Measurements from ENCODE around the gene HLCS.

Gene HLCS

GRCh38 chr21:36852864-36853263, 113.6 kb downstream of the HLCS start:
- no peaks in the 10 kb centered on the region for H3K27me3 ChIP-seq (ENCODE audit: insufficient read depth, low read depth)
- H3K27ac ChIP-seq = no peak overlapping the region
- no peaks in the 10 kb centered on the region for H3K4me1 ChIP-seq (ENCODE audit: low read depth, poor library complexity, severe bottlenecking)
- H3K79me2 ChIP-seq (ENCODE audit: insufficient read depth, low read depth) = no peaks in the 10 kb centered on the region
- no peak overlapping the region for H3K4me3 ChIP-seq (IDR thresholded peaks at IDR 0.05; ENCODE audit: insufficient read depth, low read depth, low read length)
- H4K20me1 ChIP-seq (ENCODE audit: insufficient read depth) = no peaks in the 10 kb centered on the region
- no peaks in the 10 kb centered on the region for H3K36me3 ChIP-seq (ENCODE audit: insufficient read depth)
- no peak overlapping the region for H3K9ac ChIP-seq
- no peak for TF ChIP-seq CTCF (conservative IDR thresholded peaks at IDR 0.05; ENCODE audit: low read depth, low read length)
- no peak overlapping the region for H2AFZ ChIP-seq (ENCODE audit: low read depth)
- no peak overlapping the region for H3K4me2 ChIP-seq

GRCh38 chr21:36852293-36852692, 114.2 kb downstream of the HLCS start:
- no peak overlapping the region for H3K9ac ChIP-seq
- no peak overlapping the region for H3K27ac ChIP-seq
- no peaks in the 10 kb centered on the region for H3K27me3 ChIP-seq (ENCODE audit: insufficient read depth, low read depth)
- H3K4me2 ChIP-seq = no peak overlapping the region
- no peak overlapping the region for H2AFZ ChIP-seq (ENCODE audit: low read depth)
- H4K20me1 ChIP-seq (ENCODE audit: insufficient read depth) = no peaks in the 10 kb centered on the region
- TF ChIP-seq CTCF (conservative IDR thresholded peaks at IDR 0.05; ENCODE audit: low read depth, low read length) = no peak
- no peaks in the 10 kb centered on the region for H3K79me2 ChIP-seq (ENCODE audit: insufficient read depth, low read depth)
- H3K36me3 ChIP-seq (ENCODE audit: insufficient read depth) = no peaks in the 10 kb centered on the region
- no peak overlapping the region for H3K4me3 ChIP-seq (IDR thresholded peaks at IDR 0.05; ENCODE audit: insufficient read depth, low read depth, low read length)
- H3K4me1 ChIP-seq (ENCODE audit: low read depth, poor library complexity, severe bottlenecking) = no peaks in the 10 kb centered on the region

- TF ChIP-seq CTCF (conservative IDR thresholded peaks at IDR 0.05; ENCODE audit: low read depth, low read length) = no peak
- H3K9ac ChIP-seq = no peak overlapping the region
- no peak overlapping the region for H3K4me2 ChIP-seq
- H3K27me3 ChIP-seq (ENCODE audit: insufficient read depth, low read depth) = no peaks in the 10 kb centered on the region
- H4K20me1 ChIP-seq (ENCODE audit: insufficient read depth) = no peaks in the 10 kb centered on the region
- no peaks in the 10 kb centered on the region for H3K79me2 ChIP-seq (ENCODE audit: insufficient read depth, low read depth)
- no peak overlapping the region for H3K27ac ChIP-seq
- H3K4me3 ChIP-seq (IDR thresholded peaks at IDR 0.05; ENCODE audit: insufficient read depth, low read depth, low read length) = no peak overlapping the region
- H3K36me3 ChIP-seq (ENCODE audit: insufficient read depth) = no peaks in the 10 kb centered on the region
- no peak overlapping the region for H2AFZ ChIP-seq (ENCODE audit: low read depth)
- H3K4me1 ChIP-seq (ENCODE audit: low read depth, poor library complexity, severe bottlenecking) = no peaks in the 10 kb centered on the region
Measured at GRCh38 chr21:36851121-36851520, 115.3 kb downstream of the HLCS start.

- H3K4me2 ChIP-seq = no peak overlapping the region
- no peak for TF ChIP-seq CTCF (conservative IDR thresholded peaks at IDR 0.05; ENCODE audit: low read depth, low read length)
- no peak overlapping the region for H2AFZ ChIP-seq (ENCODE audit: low read depth)
- no peaks in the 10 kb centered on the region for H4K20me1 ChIP-seq (ENCODE audit: insufficient read depth)
- no peaks in the 10 kb centered on the region for H3K79me2 ChIP-seq (ENCODE audit: insufficient read depth, low read depth)
- no peaks in the 10 kb centered on the region for H3K36me3 ChIP-seq (ENCODE audit: insufficient read depth)
- no peak overlapping the region for H3K27ac ChIP-seq
- no peaks in the 10 kb centered on the region for H3K4me1 ChIP-seq (ENCODE audit: low read depth, poor library complexity, severe bottlenecking)
- H3K4me3 ChIP-seq (IDR thresholded peaks at IDR 0.05; ENCODE audit: insufficient read depth, low read depth, low read length) = no peak overlapping the region
- H3K9ac ChIP-seq = no peak overlapping the region
- H3K27me3 ChIP-seq (ENCODE audit: insufficient read depth, low read depth) = no peaks in the 10 kb centered on the region
Measured at GRCh38 chr21:36850372-36850771, 116.1 kb downstream of the HLCS start.
